Measurements from ENCODE around the gene KNSTRN. TPM values are rescaled to one million over a fixed set of nuclear protein-coding genes. Genes with fewer than 3 reads are reported as not detected.

KNSTRN gene
- polyA plus RNA-seq, 1 donor (not counting 4 experiments of a cell fraction or from before 2014, with no cell fraction given) = 42.4 TPM

- Histone ChIP-seq H3K9ac (ENCODE audit: control insufficient read depth, extremely low read depth, insufficient read depth, low read length) (peak within 1 kb of the TSS; percentile 52), H3K27ac (ENCODE audit: control insufficient read depth, insufficient read depth, low read length) (peak within 1 kb of the TSS; percentile 18), H3K9me3 (ENCODE audit: control insufficient read depth, low read depth, low read length) (no peaks in the 10 kb centered on the region), H2AFZ (ENCODE audit: control insufficient read depth, low read length) (peak within 1 kb of the TSS; percentile 74), H4K20me1 (ENCODE audit: control insufficient read depth, extremely low read depth, insufficient read depth, low read length) (no peaks in the 10 kb centered on the region), H3K4me1 (ENCODE audit: control insufficient read depth, extremely low read depth, insufficient read depth, low read length) (peaks cover 11% of the 10 kb centered on the region), H3K4me2 (ENCODE audit: control insufficient read depth, extremely low read depth, insufficient read depth, low read depth, low read length) (peak within 1 kb of the TSS; percentile 67), H3K36me3 (ENCODE audit: control insufficient read depth in 2 of 2, extremely low read depth in 1 of 2, insufficient read depth in 2 of 2, low read length in 2 of 2) (peaks cover 0 to 4% of the 10 kb centered on the region in 2 experiments), H3K4me3 (ENCODE audit: control insufficient read depth in 2 of 3, extremely low read depth in 1 of 3, insufficient read depth in 2 of 3, low read depth in 1 of 3, low read length in 3 of 3) (peak within 1 kb of the TSS; percentile 42 to 46 (median 44)), H3K27me3 (ENCODE audit: control insufficient read depth, extremely low read depth, insufficient read depth, low read length) (no peaks in the 10 kb centered on the region), H3K9me1 (ENCODE audit: control insufficient read depth, extremely low read depth, insufficient read depth, low read length) (no peaks in the 10 kb centered on the region), H3K79me2 (ENCODE audit: control insufficient read depth, insufficient read depth, low read length) (no peaks in the 10 kb centered on the region)
- FAIRE-seq (peak; percentile 43), DNase-seq (ENCODE audit: low read depth, low spot score) (no peak)
- dilution Hi-C loops (cut with MboI; ENCODE audit: extremely low pct_ligation_motif_present, low sequenced_read_pairs) = no loop called here
- TF ChIP-seq EZH2 (IDR thresholded peaks at IDR 0.05; ENCODE audit: low read length) = no peak
- TF ChIP-seq CTCF (optimal IDR thresholded peaks at IDR 0.05 in 1 of 3, IDR thresholded peaks at IDR 0.05 in 1 of 3, conservative IDR thresholded peaks at IDR 0.05 in 1 of 3; ENCODE audit: extremely low read depth in 1 of 3, insufficient read depth in 2 of 3, low read length in 3 of 3) = no peak
Measured at GRCh38 chr15:40405501-40406381, 23.2 kb downstream of the KNSTRN start, which contains the start of gene IVD. Gene IVD, plus strand, starts transcription at chr15:40405795. Its CDS starts 33 bp downstream, at chr15:40405828.

DNA sequence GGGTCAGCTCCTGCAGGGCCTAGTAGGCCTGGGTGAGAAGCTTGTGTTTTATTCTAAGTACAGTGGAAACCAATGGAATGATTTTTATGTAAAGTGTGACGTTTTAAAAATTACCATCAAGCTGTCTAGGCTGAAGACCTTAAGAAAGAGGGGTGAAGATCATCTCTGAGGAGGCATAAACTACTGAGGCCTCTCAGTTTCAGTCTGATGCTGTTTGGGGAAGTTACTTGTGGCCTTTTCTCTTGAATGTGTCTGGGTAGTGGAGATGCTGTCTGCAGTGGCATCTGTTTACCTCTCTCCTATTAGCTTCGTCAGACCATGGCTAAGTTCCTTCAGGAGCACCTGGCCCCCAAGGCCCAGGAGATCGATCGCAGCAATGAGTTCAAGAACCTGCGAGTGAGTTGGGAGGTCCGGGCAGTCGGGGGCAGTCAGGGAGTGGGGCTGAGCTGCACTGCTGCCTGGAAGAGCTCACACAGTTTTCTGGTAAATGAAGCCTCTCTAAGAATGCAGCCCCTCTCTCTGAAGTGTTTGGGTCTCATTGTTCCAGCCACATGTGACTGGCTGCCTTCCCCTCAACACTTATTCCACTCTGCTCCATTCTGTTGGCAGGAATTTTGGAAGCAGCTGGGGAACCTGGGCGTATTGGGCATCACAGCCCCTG lies 24.9 kb downstream of the KNSTRN start:
- peaks cover 11% of the 10 kb centered on the region for H3K4me1 ChIP-seq (ENCODE audit: control insufficient read depth, extremely low read depth, insufficient read depth, low read length)
- no peak overlapping the region for H3K4me3 ChIP-seq (ENCODE audit: control insufficient read depth in 2 of 3, extremely low read depth in 1 of 3, insufficient read depth in 2 of 3, low read depth in 1 of 3, low read length in 3 of 3)
- H3K9me1 ChIP-seq (ENCODE audit: control insufficient read depth, extremely low read depth, insufficient read depth, low read length) = no peaks in the 10 kb centered on the region
- peaks cover 7 to 11% of the 10 kb centered on the region in 2 experiments for H3K36me3 ChIP-seq (ENCODE audit: control insufficient read depth in 2 of 2, extremely low read depth in 1 of 2, insufficient read depth in 2 of 2, low read length in 2 of 2)
- no peak overlapping the region for H2AFZ ChIP-seq (ENCODE audit: control insufficient read depth, low read length)
- H4K20me1 ChIP-seq (ENCODE audit: control insufficient read depth, extremely low read depth, insufficient read depth, low read length) = no peaks in the 10 kb centered on the region
- H3K9ac ChIP-seq (ENCODE audit: control insufficient read depth, extremely low read depth, insufficient read depth, low read length) = no peak overlapping the region
- H3K9me3 ChIP-seq (ENCODE audit: control insufficient read depth, low read depth, low read length) = no peaks in the 10 kb centered on the region
- H3K79me2 ChIP-seq (ENCODE audit: control insufficient read depth, insufficient read depth, low read length) = no peaks in the 10 kb centered on the region
- H3K27me3 ChIP-seq (ENCODE audit: control insufficient read depth, extremely low read depth, insufficient read depth, low read length) = no peaks in the 10 kb centered on the region
- DNase-seq (ENCODE audit: low read depth, low spot score) (no peak), FAIRE-seq (no peak)
- dilution Hi-C loops (cut with MboI; ENCODE audit: extremely low pct_ligation_motif_present, low sequenced_read_pairs) = no loop called here
- TF ChIP-seq CTCF (optimal IDR thresholded peaks at IDR 0.05 in 1 of 3, IDR thresholded peaks at IDR 0.05 in 1 of 3, conservative IDR thresholded peaks at IDR 0.05 in 1 of 3; ENCODE audit: extremely low read depth in 1 of 3, insufficient read depth in 2 of 3, low read length in 3 of 3) = no peak
- TF ChIP-seq EZH2 (IDR thresholded peaks at IDR 0.05; ENCODE audit: low read length) = no peak
- no peak overlapping the region for H3K4me2 ChIP-seq (ENCODE audit: control insufficient read depth, extremely low read depth, insufficient read depth, low read depth, low read length)
- H3K27ac ChIP-seq (ENCODE audit: control insufficient read depth, insufficient read depth, low read length) = no peak overlapping the region

All from keratinocyte (primary cell).